HG02884 (cell line): ENCODE results near the gene TOP3B.

Experiments used
- ATAC-seq: cut with Tn5 transposase; IDR thresholded peaks from one replicate; pipeline ENCODE4 v1.9.1; 2021; ENCODE audit warnings: mild to moderate bottlenecking, moderate library complexity; ENCODE audit not compliant: unreplicated experiment

Gene TOP3B

DNA sequence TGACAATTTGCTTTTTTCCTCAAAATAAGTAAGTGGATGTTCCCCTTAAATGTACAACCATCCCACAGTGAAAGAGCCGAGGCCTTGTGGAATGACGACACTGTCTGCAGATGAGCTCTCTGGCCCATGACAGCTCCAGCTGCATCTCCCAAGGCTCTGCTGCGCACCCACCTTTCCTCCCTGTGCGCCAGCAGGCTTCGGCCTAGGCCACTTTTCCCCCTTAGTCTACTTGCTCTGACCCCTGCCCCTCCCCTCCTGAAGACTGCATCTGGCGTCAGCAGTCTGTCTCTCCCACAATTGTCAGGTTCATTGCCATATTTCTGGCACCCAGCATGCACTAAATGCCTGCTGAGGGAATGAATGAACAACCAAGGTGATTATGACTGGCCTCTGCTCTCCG is 2.0 kb downstream of the TOP3B start:
- ATAC-seq, result no peak

DNA sequence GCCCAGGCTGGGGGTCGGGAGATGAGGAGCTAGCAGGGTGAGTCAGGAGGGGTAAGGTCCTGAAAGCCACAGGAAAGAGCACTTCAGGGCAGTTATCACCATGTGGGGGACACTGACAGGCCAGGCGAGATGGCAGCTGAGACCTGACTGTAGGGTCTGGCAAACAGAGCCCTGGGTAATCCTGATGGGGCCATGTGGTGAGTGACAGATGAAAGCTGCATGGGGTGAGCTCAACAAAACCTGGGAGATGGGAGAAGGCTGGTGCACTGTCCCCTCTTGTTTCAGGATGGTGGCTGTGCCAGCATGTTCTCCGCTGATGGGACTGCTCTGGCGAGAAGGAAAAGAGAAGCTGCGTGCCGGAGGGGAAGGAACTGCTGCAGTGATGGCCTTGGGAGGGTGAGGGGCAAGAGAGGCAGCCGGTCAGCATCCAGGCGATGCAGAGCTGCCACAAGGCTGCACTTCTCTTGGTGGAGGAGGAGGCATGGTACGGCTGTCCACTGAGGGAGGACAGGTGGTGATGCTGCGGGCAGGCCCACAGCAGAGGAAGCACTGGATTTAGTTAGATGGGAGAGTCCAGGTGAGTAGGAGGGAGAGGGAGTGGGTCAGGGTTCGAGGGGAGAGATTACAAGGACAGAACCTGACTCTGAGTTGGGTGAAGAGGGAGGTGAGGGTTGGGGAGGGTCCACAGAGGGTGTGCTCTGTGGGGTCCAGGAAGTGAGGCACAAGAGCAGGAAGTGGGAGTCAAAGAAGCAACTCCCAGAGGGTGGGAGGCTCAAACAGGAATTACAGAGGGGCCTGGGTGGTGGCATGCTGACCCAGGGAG is 3.8 kb downstream of the TOP3B start:
- no peak for ATAC-seq

DNA sequence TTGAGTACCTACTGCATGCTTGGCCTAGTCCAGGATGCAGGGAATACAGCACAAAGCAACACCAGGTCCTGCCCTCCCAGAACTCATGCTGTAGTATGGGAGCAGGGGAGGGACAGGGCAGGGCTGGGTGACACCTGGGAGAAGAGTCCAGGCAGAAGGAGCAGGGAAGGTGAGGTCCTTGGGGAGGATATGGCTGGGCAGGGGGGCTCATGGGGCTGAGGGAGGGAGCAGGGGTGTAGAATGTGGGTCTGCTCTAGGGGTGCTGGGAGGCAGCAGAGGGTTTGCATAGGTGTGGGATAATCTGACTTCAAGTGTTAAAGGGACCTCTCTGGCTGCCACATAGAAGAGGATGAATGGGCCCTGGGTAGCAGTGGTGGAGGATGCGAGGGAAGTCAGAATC is 4.8 kb downstream of the TOP3B start:
- ATAC-seq, result no peak

DNA sequence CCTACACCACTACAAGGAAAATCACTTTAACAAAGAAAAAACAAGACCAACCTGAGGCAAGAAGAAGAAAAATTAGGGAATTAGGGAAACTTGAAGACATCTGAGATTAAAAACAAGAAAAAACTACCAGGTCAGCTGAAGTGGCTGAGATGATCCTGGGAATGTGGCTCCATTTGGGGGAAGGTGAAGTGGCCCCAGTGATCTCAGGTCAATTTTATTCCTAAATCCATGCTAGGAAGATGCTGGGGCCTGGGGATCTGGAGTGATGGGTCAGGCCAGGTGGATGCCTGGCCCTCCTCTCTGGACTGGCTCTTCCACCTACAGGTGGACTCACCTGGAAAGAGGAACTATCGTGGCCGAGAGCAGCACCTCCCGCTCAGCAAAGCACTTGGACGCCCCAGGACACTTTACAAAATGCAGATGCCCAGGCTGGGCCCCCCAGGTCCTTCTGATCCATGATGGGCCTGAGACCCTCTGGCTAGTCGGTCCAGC is 6.7 kb downstream of the TOP3B start:
- ATAC-seq, result no peak

DNA sequence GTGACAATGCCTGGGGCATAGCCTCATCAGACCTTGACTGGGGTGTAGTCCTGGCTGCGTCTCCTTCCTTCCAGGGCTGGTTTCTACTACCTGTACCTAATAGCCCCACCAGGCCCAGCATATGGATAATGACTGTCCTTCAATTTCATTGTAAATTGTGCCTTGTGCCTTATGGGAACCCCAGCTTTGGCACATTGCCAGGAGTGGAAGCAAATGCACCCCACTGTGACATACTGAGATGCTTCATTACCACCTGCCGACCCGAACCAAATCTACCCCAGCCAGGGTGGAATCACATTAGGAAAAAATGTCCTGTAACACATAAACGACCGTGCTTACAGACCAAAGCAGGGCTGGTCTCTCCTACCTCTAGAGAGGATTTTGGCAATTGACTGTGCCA is 7.3 kb downstream of the TOP3B start:
- ATAC-seq, result no peak

DNA sequence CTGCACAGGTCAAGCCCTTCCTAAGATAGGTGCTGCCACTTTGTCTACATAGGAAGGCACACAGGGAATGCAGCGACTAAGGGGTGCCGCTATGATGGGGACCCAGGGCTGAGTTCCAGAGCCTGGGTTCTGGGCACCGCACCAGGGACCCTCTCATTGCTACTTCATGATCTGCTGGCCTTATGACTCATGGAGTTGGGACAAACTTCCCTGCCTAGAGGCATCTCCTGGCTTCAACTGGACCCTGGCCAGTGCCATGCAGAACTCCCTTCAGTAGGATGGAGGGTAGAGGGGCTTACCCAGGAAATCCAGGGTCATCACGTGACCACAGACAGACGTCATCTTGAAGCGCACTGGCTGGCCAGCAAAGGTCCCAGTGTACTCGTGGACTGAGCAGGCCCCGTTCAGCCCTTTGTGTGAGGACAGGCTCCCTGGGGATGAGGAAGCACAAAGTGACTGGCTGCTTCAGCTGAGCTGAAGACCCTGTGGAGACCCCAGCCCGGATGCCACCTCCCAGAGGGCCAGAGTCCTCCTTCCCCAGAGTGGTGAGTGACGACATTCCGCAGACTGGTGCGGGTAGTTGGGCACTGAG is 8.4 kb downstream of the TOP3B start:
- no peak for ATAC-seq

DNA sequence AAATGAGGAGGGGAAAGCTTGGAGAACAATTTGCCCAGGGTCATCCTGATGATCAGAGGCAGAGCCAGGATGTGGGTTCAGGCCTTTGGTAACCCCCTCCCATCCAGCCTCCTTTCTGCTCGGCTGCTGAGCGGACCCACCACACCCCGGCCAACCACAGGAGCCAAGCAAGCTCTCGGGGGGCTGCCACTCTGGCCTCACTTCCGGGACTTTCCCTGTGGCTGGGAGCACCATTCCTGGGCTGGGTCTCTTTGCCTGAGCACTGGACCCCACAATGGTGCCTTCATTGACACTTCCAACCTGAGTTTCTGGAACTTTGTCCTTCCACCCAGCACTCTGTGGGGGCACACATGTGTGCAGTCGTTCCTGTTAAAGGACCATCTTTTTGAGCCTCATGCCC is 9.8 kb downstream of the TOP3B start:
- ATAC-seq, result no peak

DNA sequence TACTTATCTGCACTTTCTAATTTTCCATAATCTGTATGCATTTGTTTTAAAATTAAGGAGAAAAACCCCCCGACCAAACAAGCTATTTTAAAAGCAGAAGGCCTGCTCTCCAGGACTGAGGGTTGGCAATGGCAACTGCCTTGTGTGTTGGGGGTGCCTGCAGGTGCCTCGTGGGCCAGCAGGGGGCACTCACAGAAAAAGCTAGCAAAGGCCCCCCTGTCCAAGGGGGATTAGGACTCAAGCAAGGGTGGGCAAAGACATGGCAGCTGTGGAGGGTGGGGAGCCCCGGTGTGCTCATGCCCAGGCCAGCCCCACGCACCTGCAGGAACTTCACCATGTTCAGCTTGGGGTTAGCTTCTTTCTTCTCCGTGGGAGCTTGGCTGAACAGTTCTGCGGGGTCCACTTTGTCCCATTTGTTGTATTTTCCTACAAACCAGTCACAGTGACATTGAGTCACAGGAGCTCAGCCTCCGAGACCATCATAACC is 10.3 kb downstream of the TOP3B start:
- ATAC-seq, result no peak

DNA sequence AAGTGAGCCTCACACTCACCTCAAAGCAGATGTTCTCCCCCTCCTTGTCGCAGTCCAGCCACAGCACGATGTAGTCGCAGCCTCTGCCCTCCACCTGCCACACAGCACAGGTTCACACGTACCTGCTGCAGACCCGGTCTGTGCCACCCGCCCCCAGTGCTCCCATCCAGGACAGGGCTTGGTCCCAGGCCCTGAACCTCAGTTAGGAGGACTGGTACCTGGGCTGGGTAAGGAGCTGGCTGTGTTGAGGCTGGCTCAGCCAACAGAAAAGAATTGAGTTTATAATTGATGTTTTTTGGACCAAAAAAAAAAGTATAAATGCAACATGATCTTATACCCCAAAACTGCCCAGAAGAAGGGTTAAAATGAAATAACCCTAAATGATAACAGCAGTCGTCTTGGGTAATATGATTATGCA is 10.7 kb downstream of the TOP3B start:
- ATAC-seq, result no peak

DNA sequence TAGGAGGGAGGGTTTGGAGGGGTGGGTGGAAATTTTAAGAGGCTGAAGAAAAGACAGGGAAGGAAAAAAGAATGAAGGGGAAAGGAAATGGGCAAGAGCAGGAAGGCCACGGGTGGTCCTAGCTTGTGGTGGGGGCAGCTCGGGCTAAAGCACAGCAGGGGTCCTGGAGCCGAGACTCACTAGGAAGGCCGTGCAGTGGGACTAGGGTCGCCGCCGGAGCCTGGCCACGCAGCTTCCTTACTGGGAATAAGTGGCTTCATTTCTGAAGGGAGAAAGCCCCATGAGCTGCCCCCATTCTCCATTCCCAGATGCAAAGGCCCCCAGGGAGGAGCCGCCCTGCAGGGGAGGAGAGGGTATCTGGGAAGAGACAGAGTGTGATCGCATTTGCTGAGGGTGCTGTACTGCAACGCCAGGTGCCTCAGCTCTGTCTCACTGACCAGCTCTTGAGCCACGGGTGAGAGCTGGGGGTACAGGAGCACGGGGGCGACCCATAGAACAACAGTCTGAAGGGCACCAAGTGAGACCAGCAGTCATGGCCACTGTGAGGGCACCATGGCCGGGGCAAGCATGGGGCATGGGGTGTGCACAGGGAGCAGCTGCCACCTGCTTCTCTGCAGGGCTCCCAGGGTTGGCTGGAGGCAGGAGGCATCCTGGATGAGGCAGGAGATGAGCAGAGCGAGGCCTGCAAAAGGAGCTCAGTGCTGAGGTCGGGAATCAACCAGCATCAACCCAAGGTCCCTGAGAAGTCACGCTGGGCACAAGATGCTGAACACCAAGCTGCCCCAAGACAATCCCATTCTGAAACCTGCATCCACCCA is 11.6 kb downstream of the TOP3B start:
- ATAC-seq, result no peak

DNA sequence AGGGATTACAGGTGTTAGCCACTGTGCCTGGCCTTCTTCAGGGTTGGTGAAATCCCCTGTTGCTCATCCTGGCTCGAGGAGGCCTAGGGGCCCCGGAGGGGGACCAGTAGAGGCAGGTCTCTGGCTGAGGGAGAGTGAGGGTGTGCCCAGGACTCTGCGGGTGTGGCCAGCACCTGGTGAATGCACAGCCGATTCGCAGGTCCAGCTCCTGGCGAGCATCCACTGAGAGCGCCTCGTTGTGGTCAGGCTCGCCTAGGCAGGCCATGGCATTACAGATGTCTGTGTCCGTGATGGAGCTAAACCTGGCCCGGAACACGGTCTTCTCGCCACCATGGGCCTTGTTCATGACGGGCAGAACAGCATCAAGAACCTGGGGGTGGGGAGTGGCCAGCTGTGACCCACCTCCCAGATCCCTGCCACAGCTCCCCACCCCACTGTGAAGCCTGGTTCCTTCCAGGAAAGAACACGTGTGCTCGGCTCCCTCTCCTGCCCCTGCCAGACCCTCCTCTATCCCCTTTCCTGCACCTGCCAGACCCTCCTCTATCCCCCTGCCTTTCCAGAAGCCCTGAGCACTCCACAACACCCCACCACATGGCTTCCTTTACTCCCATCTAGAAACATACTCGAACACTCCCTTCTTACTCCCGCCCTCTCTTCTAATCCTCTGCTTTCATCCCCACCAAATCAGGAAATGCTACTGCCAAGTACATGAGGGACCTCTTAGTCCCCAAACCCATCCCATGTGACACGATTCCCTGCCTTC is 12.4 kb downstream of the TOP3B start:
- ATAC-seq, result no peak

DNA sequence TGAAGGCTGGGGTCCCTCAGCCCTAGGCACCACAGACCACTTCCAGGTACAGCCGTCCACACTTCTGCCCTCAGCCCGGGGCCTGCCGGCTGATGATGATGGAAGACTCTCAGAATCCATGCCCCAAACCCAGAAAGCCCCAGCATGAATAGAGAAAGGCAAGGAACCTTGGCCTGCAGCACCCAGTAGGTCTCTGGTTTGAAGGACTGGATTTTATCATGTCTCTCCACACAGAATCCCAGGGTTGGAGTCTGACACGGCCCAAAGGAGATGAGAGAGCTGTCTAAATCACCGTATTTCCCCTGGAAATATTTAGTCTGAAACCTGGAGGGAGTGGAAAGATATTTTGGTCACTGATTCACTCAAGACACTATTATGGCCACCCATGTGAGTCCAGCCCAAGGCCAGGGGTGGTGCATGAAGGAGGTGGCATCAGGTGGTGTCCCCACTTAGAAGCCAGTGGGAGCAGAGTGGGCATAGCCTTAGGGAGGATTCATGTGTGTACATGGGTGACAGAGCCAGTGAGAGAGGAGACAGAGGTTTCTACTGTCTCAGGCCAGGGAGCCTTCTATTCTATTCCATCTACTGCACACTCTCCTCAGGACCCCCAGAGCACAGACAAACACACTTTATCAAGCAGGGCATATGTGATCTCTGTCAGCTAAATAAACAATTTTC is 14.0 kb downstream of the TOP3B start:
- ATAC-seq, result no peak

DNA sequence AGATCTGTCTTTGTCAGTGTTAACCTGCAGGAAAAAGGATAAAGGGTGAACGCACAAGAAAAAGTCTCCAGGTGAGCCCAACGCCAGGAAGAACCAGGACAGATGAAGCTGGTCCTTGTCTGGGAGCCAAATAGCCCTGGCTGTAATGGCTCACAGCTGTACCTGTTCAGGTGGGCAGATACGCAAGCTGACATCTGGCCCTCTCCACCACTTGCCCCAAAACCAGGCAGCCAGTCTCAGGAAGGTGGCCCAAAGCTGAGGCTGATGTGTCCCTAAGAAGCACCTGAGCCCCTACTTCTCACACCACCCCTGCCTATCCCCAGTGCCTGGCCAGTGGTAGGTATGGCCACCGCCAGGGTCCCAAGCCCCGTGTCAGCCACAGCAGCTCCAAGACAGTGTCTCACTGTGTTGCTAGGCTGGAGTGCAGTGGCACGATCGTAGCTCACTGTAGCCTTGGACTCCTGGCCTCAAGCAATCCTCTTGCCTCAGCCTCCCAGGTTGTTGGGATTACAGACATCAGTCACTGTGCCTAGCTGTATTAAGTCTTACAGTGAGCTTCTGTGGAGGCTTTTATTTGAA is 14.8 kb downstream of the TOP3B start:
- no peak for ATAC-seq

DNA sequence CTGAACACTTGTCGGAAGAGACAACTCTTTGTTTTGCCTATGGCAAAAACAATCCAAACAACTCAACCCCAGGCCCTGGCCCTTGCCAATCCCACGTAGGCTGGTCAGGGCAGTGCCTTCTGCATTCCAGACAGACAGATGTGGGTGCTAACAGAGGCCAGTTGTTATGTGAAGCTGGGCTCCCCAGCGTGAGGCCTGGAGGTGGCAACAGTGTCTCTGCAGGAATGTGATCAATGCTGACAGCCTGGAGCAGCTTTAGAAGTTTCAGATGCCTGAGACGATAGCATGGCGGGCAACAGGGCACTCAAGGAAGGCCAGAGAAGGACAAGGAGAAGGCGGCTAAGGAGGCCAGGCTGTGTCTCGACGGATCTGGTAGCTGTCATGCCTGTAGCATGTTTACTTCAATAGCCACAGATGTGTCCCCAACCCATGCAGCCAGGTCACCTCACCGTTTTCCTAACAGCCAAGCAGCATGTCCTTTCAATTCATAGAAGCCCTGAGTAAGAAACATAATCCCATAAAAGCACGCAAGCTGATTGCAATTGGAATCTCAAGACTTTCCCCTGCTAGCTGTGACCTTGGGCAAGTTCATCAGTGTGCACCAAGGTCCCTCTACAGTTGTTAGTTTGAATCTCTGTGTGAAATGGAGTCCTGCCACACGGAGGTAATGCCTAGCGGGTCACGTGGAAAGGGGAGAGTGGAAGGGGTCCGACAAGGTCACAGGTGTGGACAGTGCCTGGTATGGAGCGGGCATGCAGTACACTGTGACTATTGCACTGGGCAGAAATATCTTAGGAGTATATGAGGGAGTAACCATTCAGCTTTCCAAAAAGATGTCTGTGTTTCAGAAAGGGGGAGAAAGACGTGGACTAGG is 15.7 kb downstream of the TOP3B start:
- no peak for ATAC-seq

DNA sequence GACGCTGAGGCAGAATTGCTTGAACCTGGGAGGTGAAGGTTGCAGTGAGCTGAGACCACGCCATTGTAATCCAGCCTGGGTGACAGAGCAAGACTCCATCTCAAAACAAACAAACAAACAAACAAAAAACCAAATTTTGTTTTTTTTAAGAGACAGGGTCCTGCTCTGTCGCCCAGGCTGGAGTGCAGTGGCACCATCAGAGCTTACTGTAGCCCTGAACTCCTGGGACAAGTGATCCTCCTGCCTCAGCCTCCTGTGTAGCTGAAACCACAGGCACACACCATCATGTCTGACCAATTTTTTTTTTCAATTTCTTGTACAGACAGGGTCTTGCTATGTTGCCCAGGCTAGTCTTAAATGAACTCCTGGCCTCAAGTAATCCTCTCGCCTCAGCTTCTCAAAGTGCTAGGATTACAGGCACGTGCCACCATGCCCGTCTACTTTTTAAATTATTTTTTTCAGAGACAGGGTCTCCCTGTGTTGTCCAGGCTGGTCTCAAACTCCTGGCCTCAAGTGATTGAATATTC is 16.8 kb downstream of the TOP3B start:
- no peak for ATAC-seq

DNA sequence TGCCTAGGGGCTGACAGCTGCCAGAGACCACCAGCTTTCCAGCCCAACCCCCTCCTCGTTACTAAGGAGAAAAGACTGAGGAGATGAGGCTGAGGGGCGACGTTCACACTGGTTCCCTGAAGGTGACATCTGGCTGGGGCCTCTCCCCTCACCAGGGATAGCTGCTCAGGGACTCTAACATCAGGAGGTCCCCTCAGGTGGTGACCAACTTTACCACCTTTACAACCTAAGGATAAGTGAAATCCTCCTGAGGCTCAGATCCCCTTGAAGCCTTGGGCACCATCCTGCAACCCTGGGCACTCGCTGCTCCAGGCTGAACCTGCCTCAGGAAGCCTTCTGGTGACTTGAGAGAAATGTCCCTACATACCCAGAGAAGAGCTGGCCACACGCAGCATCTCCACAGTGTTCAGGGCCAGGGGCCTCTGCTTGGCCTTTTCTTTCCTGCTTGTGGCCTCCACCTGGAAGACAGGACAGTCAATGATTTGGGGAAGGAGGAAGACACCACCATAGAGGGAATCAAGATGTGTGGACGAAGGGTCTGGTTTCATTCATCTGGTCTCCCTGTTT is 17.6 kb downstream of the TOP3B start:
- ATAC-seq, result no peak

DNA sequence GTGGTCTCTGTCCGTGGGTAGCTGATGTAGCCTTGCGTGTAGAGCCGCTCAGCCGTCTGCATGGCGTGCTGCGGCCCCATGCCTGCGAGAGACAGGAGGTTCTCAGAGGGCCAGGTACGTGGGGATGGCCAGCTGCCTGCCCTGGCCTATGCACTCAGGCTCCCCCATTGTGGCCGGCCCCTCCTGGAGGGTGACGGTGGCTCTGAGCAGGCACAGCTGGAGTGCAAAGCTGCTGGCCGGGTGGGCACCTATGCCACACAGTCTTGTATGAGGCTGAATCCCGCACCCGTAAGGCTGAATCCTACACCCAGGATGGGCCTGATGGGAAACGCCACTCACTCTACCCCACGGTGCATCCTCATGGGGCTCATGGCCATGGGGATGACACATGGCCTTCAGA is 18.4 kb downstream of the TOP3B start:
- ATAC-seq, result no peak

DNA sequence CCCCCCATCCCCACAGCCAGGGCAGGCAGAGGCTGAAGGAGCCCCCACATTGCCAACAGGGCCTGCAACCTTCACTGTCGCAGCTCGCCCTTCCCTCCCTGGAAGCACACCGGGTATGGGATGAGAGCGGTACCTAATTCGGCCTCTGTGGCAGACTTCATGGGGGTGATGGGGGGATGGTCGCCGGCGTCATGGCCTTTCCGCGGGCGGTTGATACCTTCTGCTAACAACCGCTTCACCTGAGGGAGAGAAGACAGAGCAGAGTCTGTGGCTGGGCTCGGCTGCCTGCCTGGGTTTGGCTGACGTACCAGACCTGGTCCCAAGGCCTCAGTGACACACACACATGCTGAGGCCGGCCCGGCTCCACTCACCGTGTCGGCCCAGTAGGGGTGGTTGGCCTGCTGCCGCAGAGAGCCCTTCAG is 18.8 kb downstream of the TOP3B start:
- ATAC-seq, result no peak
